Keratinocyte (primary cell): ENCODE measurements around the gene SLIT3. TPM values are rescaled to one million over a fixed set of nuclear protein-coding genes. Genes with fewer than 3 reads are reported as not detected.

Source experiments
- DNase-seq: peaks from one replicate; pipeline ENCODE4 v3.0.0-alpha.2; 2011; ENCODE audit warnings: low read depth, missing footprints, low spot score
- FAIRE-seq: peaks from 2 replicates; lab custom pipeline; 2011; peaks lifted over from hg19 to GRCh38; lab: Jason Lieb, UNC
- H2AFZ ChIP-seq: 2 replicates; pipeline ENCODE4 v1.6.0; 2012; ENCODE audit warnings: low read length, control low read depth, inconsistent platforms; ENCODE audit not compliant: control insufficient read depth
- H3K27ac ChIP-seq: 2 replicates; pipeline ENCODE4 v1.5.1; 2011; ENCODE audit warnings: low read length; ENCODE audit not compliant: control insufficient read depth, insufficient read depth
- H3K27me3 ChIP-seq: 3 replicates; pipeline ENCODE4 v1.6.0; 2011; ENCODE audit warnings: low read length; ENCODE audit not compliant: control insufficient read depth, insufficient read depth; ENCODE audit errors: extremely low read depth
- H3K36me3 ChIP-seq, 2 experiments: 2 replicates in 1 of 2; 3 replicates in 1 of 2; pipeline ENCODE4 v1.5.1; 2011; ENCODE audit warnings: low read length in 2 of 2, mild to moderate bottlenecking in 1 of 2; ENCODE audit not compliant: control insufficient read depth in 2 of 2, insufficient read depth in 2 of 2; ENCODE audit errors: extremely low read depth in 1 of 2
- H3K4me1 ChIP-seq: 3 replicates; pipeline ENCODE4 v1.5.1; 2011; ENCODE audit warnings: low read length; ENCODE audit not compliant: control insufficient read depth, insufficient read depth; ENCODE audit errors: extremely low read depth
- H3K4me2 ChIP-seq: 3 replicates; pipeline ENCODE4 v1.6.0; 2011; ENCODE audit warnings: low read depth, low read length; ENCODE audit not compliant: control insufficient read depth, insufficient read depth; ENCODE audit errors: extremely low read depth
- H3K4me3 ChIP-seq, 3 experiments: fragments of 200-600 bp in 1 of 3; sonication (generic) in 1 of 3; 2 replicates in 2 of 3; 3 replicates in 1 of 3; pipeline ENCODE4 v1.5.1; 2011 to 2016; ENCODE audit warnings: low read length in 3 of 3, mild to moderate bottlenecking in 3 of 3, control low read depth in 2 of 3, inconsistent platforms in 1 of 3, low read depth in 1 of 3, mixed read lengths in 1 of 3, mixed run types in 1 of 3, moderate library complexity in 1 of 3; ENCODE audit not compliant: control insufficient read depth in 2 of 3, insufficient read depth in 2 of 3; ENCODE audit errors: extremely low read depth in 1 of 3
- H3K79me2 ChIP-seq: 2 replicates; pipeline ENCODE4 v1.6.0; 2012; ENCODE audit warnings: low read length; ENCODE audit not compliant: control insufficient read depth, insufficient read depth
- H3K9ac ChIP-seq: 3 replicates; pipeline ENCODE4 v1.6.0; 2011; ENCODE audit warnings: low read length; ENCODE audit not compliant: control insufficient read depth, insufficient read depth; ENCODE audit errors: extremely low read depth
- H3K9me1 ChIP-seq: 3 replicates; pipeline ENCODE4 v1.6.0; 2011; ENCODE audit warnings: low read length; ENCODE audit not compliant: control insufficient read depth, insufficient read depth; ENCODE audit errors: extremely low read depth
- H3K9me3 ChIP-seq: 2 replicates; pipeline ENCODE4 v1.5.1; 2012; ENCODE audit warnings: low read depth, low read length; ENCODE audit not compliant: control insufficient read depth
- H4K20me1 ChIP-seq: 3 replicates; pipeline ENCODE4 v1.6.0; 2011; ENCODE audit warnings: low read length; ENCODE audit not compliant: control insufficient read depth, insufficient read depth; ENCODE audit errors: extremely low read depth
- EZH2 ChIP-seq: IDR thresholded peaks from one replicate; pipeline ENCODE4 v1.6.1; 2012; ENCODE audit warnings: inconsistent platforms, mild to moderate bottlenecking, low read length, moderate library complexity
- dilution Hi-C: fragments of 300-500 bp; cut with MboI; formaldehyde crosslinking; loops from one replicate; pipeline ENCODE4 v1.7.0; 2020; ENCODE audit warnings: low sequenced_read_pairs; ENCODE audit not compliant: extremely low pct_ligation_motif_present
- polyA plus RNA-seq, 5 experiments: library from polyadenylated mRNA; depleted of rRNA in 3 of 5; stranded (reverse) in 3 of 5; stranded (forward) in 1 of 5; unstranded in 1 of 5; fragments of >200 nt; gene quantifications; 1 replicate in 1 of 5; 2 replicates in 3 of 5; 3 replicates in 1 of 5; pipeline versions ENCODE4 v1.2.1 to v1.2.3, GENCODE V29; 2011 to 2012; ENCODE audit warnings: missing spikeins in 2 of 5, low read depth in 1 of 5, low replicate concordance in 1 of 5
- TF ChIP-seq, protein P1 (sequence below), 3 experiments: IDR thresholded peaks in 1 of 3; conservative IDR thresholded peaks in 1 of 3; optimal IDR thresholded peaks in 1 of 3; 2 replicates in 2 of 3; 3 replicates in 1 of 3; pipeline versions ENCODE3 to v1.5.1; 2011; ENCODE audit warnings: low read length in 3 of 3, mild to moderate bottlenecking in 3 of 3, moderate library complexity in 2 of 3, control low read depth in 1 of 3, inconsistent platforms in 1 of 3; ENCODE audit not compliant: insufficient read depth in 2 of 3; ENCODE audit errors: extremely low read depth in 1 of 3

The SLIT3 gene
- polyA plus RNA-seq, 1 donor (not counting 4 experiments of a cell fraction or from before 2014, with no cell fraction given): 2.4 TPM

DNA sequence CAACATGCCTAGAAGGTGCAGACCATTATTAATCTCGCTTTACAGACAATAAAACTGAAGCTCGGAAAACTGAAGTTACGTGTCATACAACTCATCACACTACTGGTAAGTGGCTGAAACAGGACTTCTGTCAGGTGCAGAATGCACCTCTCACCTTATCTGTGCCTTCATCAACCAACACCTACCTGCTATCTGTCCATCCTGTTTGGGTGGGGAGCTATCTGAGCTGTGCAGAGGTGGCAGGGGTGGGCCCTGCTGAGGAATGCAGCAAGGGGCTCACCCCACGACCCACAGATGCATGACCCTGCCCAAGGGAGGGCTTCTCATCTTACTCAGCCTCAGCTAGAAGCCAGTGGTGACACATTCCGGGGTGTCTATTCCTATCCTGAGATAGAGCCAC, 81.6 kb downstream of the SLIT3 start:
- DNase-seq (no peak), FAIRE-seq (no peak)
- dilution Hi-C loops: no loop called here
- no peak overlapping the region for H3K4me2 ChIP-seq
- no peaks in the 10 kb centered on the region for H3K9me3 ChIP-seq
- H2AFZ ChIP-seq: no peak overlapping the region
- H3K4me3 ChIP-seq: no peak overlapping the region
- no peaks in the 10 kb centered on the region for H3K27me3 ChIP-seq
- no peaks in the 10 kb centered on the region for H3K79me2 ChIP-seq
- TF ChIP-seq, protein P1, sequence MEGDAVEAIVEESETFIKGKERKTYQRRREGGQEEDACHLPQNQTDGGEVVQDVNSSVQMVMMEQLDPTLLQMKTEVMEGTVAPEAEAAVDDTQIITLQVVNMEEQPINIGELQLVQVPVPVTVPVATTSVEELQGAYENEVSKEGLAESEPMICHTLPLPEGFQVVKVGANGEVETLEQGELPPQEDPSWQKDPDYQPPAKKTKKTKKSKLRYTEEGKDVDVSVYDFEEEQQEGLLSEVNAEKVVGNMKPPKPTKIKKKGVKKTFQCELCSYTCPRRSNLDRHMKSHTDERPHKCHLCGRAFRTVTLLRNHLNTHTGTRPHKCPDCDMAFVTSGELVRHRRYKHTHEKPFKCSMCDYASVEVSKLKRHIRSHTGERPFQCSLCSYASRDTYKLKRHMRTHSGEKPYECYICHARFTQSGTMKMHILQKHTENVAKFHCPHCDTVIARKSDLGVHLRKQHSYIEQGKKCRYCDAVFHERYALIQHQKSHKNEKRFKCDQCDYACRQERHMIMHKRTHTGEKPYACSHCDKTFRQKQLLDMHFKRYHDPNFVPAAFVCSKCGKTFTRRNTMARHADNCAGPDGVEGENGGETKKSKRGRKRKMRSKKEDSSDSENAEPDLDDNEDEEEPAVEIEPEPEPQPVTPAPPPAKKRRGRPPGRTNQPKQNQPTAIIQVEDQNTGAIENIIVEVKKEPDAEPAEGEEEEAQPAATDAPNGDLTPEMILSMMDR (optimal IDR thresholded peaks at IDR 0.05 in 1 of 3, IDR thresholded peaks at IDR 0.05 in 1 of 3, conservative IDR thresholded peaks at IDR 0.05 in 1 of 3; ENCODE audit: extremely low read depth in 1 of 3, insufficient read depth in 2 of 3, low read length in 3 of 3): no peak
- no peak for TF ChIP-seq EZH2
- no peaks in the 10 kb centered on the region for H3K9me1 ChIP-seq
- H4K20me1 ChIP-seq: no peaks in the 10 kb centered on the region
- no peaks in the 10 kb centered on the region for H3K36me3 ChIP-seq
- H3K27ac ChIP-seq: no peak overlapping the region
- no peak overlapping the region for H3K9ac ChIP-seq
- no peaks in the 10 kb centered on the region for H3K4me1 ChIP-seq

DNA sequence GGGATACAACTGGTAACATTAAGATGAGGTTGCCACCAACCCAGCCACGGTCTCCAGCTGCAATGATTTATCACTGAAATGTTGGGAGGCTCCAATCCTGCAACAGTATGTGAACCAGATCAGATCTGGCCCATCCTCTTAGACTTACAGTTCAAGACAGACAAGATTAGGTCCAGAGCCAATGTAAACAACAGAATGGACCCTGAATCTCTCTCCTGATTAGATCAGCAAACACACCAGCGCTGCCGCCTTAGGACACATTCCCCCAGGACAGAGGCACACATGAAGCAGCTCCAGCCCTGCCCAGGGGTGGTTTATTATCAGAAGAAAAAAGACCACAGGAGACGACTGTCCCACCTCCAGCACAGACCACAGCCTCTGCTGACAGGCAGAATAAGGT, 82.1 kb downstream of the SLIT3 start:
- Histone ChIP-seq H2AFZ (no peak overlapping the region), H3K36me3 (no peaks in the 10 kb centered on the region), H3K4me2 (no peak overlapping the region), H3K4me3 (no peak overlapping the region), H3K4me1 (no peaks in the 10 kb centered on the region), H3K9ac (no peak overlapping the region), H3K27ac (no peak overlapping the region), H3K9me3 (no peaks in the 10 kb centered on the region), H4K20me1 (no peaks in the 10 kb centered on the region), H3K9me1 (no peaks in the 10 kb centered on the region), H3K79me2 (no peaks in the 10 kb centered on the region), H3K27me3 (no peaks in the 10 kb centered on the region)
- TF ChIP-seq, protein P1 (optimal IDR thresholded peaks at IDR 0.05 in 1 of 3, IDR thresholded peaks at IDR 0.05 in 1 of 3, conservative IDR thresholded peaks at IDR 0.05 in 1 of 3; ENCODE audit: extremely low read depth in 1 of 3, insufficient read depth in 2 of 3, low read length in 3 of 3): no peak
- TF ChIP-seq EZH2: no peak
- DNase-seq: no peak
- dilution Hi-C loops: no loop called here
- FAIRE-seq: no peak
